ENCODE measurements around the gene SNAI3. TPM values are rescaled to one million over a fixed set of nuclear protein-coding genes. Genes with fewer than 3 reads are reported as not detected.

The SNAI3 gene
- total RNA-seq, 1 donor from 2014 or later = 3.1 TPM

DNA sequence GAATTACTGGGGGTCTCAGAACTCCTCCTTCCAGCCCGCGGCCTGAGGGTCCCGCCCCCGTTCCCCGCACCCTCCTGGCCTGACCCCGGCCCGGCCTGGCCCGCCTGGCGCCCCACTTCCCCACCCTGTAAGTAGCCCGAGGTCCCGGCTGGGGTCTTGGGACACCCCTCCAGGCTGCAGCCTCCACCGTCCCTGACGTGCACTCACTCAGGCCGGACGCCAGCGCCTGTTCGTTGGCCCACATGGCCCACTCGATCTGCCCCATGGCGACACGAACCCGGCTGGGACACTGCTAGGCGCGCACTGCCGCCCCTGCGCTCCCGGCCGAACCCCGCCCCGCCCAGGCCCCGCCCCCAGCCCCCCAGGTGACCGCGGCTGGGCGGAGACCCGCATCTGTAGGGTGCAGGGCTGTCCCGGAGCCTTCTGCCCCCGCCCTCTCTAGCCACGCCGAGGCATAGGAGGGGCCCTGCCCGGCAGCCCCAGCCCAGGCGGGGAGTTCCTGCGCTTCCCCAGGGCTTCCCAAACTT is 35.5 kb downstream of the SNAI3 start, which contains the start of gene CYBA:
CYBA (minus strand) TSS at position 305 of the 527 bp plus-strand sequence; CDS start at position 265, 40 bp downstream.
- peak within 1 kb of the TSS; percentile 89 for H3K4me3 ChIP-seq
- no peaks in the 10 kb centered on the region for H3K9me3 ChIP-seq (replicated peaks)
- peaks cover 23% of the 10 kb centered on the region for H3K36me3 ChIP-seq
- peaks cover 30% of the 10 kb centered on the region for H3K4me1 ChIP-seq
- no peaks in the 10 kb centered on the region for H3K27me3 ChIP-seq (ENCODE audit: low read depth)
- intact Hi-C loops (cut with micrococcal nuclease) = no loop called here
- peak; percentile 82 for DNase-seq
- no peak for TF ChIP-seq CTCF (IDR thresholded peaks at IDR 0.05; ENCODE audit: borderline replicate concordance)
- peak within 1 kb of the TSS; percentile 84 for H3K27ac ChIP-seq (replicated peaks)

DNA sequence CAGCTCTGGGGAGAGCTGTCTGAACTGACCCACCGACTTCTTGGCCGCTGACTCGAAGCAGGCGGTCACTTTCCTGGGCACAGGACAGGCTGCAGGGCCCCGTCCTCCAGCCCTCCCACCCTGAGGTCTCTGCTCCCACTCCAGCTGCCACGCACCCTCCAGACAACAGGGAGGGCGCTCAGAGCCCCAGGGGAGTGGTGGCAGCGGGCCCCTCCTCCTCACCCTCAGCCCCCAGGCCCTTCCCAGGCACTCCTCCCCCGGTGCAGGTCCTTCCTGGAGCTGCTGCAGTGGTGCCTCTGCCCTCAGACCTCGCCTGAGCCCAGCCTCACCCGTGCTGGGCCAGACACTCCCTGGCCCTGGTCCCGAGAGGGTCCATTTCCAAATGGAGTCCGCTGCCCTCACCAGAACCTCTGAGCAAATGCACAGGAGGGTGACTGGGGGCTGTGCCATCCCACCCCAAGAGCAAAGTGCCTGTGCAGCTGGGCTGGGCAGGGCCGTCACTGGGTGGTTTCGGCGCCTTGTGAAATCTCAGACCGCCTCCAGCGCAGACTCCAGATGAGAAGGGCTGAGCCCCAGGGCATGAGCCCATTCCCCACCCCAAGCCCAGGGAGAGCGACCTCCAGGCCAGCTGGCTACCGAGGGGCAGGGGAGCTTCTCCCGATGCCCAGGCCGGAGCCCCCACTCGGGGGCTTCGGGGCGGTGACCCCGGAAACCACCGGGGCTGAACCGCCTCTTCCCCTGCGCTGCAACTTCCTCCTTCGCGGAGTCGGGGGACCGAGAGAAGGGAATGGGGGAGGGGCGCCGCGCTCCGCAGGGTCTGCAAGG is 36.2 kb downstream of the SNAI3 start:
- intact Hi-C loops (cut with micrococcal nuclease) = no loop called here
- H3K9me3 ChIP-seq (replicated peaks) = no peaks in the 10 kb centered on the region
- H3K4me3 ChIP-seq = peak overlapping the region; percentile 89
- no peak for TF ChIP-seq CTCF (IDR thresholded peaks at IDR 0.05; ENCODE audit: borderline replicate concordance)
- H3K27ac ChIP-seq (replicated peaks) = peak overlapping the region; percentile 84
- peak; percentile 47 for DNase-seq
- H3K4me1 ChIP-seq = peaks cover 30% of the 10 kb centered on the region
- H3K36me3 ChIP-seq = peaks cover 17% of the 10 kb centered on the region
- H3K27me3 ChIP-seq (ENCODE audit: low read depth) = no peaks in the 10 kb centered on the region

- Histone ChIP-seq H3K9me3 (replicated peaks) (no peaks in the 10 kb centered on the region), H3K27me3 (ENCODE audit: low read depth) (no peaks in the 10 kb centered on the region), H3K36me3 (peaks cover 9% of the 10 kb centered on the region), H3K4me3 (peak overlapping the region; percentile 89), H3K4me1 (peaks cover 30% of the 10 kb centered on the region), H3K27ac (replicated peaks) (peak overlapping the region; percentile 84)
- no peak for DNase-seq
- intact Hi-C loops (cut with micrococcal nuclease) = no loop called here
- no peak for TF ChIP-seq CTCF (IDR thresholded peaks at IDR 0.05; ENCODE audit: borderline replicate concordance)
Measured at GRCh38 chr16:88649195-88649923, 36.9 kb downstream of the SNAI3 start.

GRCh38 chr16:88647178-88648070 is 38.9 kb downstream of the SNAI3 start:
- Histone ChIP-seq H3K4me1 (peaks cover 30% of the 10 kb centered on the region), H3K27ac (replicated peaks) (no peak overlapping the region), H3K36me3 (no peaks in the 10 kb centered on the region), H3K4me3 (no peak overlapping the region), H3K27me3 (ENCODE audit: low read depth) (no peaks in the 10 kb centered on the region), H3K9me3 (replicated peaks) (no peaks in the 10 kb centered on the region)
- no peak for DNase-seq
- intact Hi-C loops (cut with micrococcal nuclease) = no loop called here
- no peak for TF ChIP-seq CTCF (IDR thresholded peaks at IDR 0.05; ENCODE audit: borderline replicate concordance)

All from left ventricle myocardium inferior (tissue), 1 donor.